ENCODE data around the gene BBX. TPM values are rescaled to one million over a fixed set of nuclear protein-coding genes. Genes with fewer than 3 reads are reported as not detected.
A peak's percentile ranks its signal among the peaks of the same experiment; 100 is the strongest.
"Not testable (repeated sequence)": the region's sequence is repeated elsewhere in the genome, so short reads cannot be mapped to it uniquely, and the experiment has no call there.

The BBX gene
- total RNA-seq, 2 donors from 2014 or later = 94.7 to 226 TPM

- H3K4me1 ChIP-seq (replicated peaks) = no peaks in the 10 kb centered on the region
- H3K36me3 ChIP-seq = no peaks in the 10 kb centered on the region
- H3K27me3 ChIP-seq (replicated peaks; ENCODE audit: insufficient read depth) = no peaks in the 10 kb centered on the region
- H3K9me3 ChIP-seq = no peaks in the 10 kb centered on the region
- WGBS = 68% methylated on average over 3 of the region's 3 CpGs
- H3K4me3 ChIP-seq = no peak overlapping the region
- TF ChIP-seq POLR2AphosphoS5 (IDR thresholded peaks at IDR 0.05) (no peak), CTCF (IDR thresholded peaks at IDR 0.05) (no peak), POLR2A (IDR thresholded peaks at IDR 0.05) (no peak)
- DNase-seq (ENCODE audit: low spot score) = no peak
- no peak overlapping the region for H3K27ac ChIP-seq
- intact Hi-C loops (cut with DNase I) = no loop called here
Measured at GRCh38 chr3:107562969-107563529, 40.3 kb downstream of the BBX start.

- intact Hi-C loops (cut with DNase I); H3K27ac ChIP-seq; DNase-seq (ENCODE audit: low spot score); H3K4me1 ChIP-seq (replicated peaks); H3K4me3 ChIP-seq; H3K36me3 ChIP-seq; H3K27me3 ChIP-seq (replicated peaks; ENCODE audit: insufficient read depth); H3K9me3 ChIP-seq: not testable (repeated sequence)
- WGBS = 89% methylated on average over 7 of the region's 7 CpGs
Measured at GRCh38 chr3:107565244-107565643, 42.5 kb downstream of the BBX start.

GRCh38 chr3:107571089-107571488 is 48.3 kb downstream of the BBX start:
- H3K4me3 ChIP-seq; H3K9me3 ChIP-seq; H3K36me3 ChIP-seq; H3K27me3 ChIP-seq (replicated peaks; ENCODE audit: insufficient read depth); DNase-seq (ENCODE audit: low spot score); H3K27ac ChIP-seq; H3K4me1 ChIP-seq (replicated peaks): not testable (repeated sequence)
- intact Hi-C loops (cut with DNase I) = loop anchor here (5.0 to 10.0 kb wide), 2 partner anchors 104 to 171 kb away; no protein-coding TSS in a partner anchor
- 96% methylated on average over 10 of the region's 10 CpGs for WGBS

GRCh38 chr3:107571492-107571891 is 48.7 kb downstream of the BBX start:
- 96% methylated on average over 9 of the region's 9 CpGs for WGBS
- H3K4me3 ChIP-seq; H3K36me3 ChIP-seq; H3K9me3 ChIP-seq; H3K27ac ChIP-seq; DNase-seq (ENCODE audit: low spot score); H3K4me1 ChIP-seq (replicated peaks); H3K27me3 ChIP-seq (replicated peaks; ENCODE audit: insufficient read depth): not testable (repeated sequence)
- intact Hi-C loops (cut with DNase I) = loop anchor here (5.0 to 10.0 kb wide), 2 partner anchors 103 to 171 kb away; no protein-coding TSS in a partner anchor

- H3K4me1 ChIP-seq (replicated peaks) = no peaks in the 10 kb centered on the region
- intact Hi-C loops (cut with DNase I) = loop anchor here (5.0 to 10.0 kb wide), 2 partner anchors 100 to 168 kb away; no protein-coding TSS in a partner anchor
- H3K9me3 ChIP-seq = no peaks in the 10 kb centered on the region
- no peaks in the 10 kb centered on the region for H3K27me3 ChIP-seq (replicated peaks; ENCODE audit: insufficient read depth)
- TF ChIP-seq POLR2AphosphoS5 (IDR thresholded peaks at IDR 0.05) (no peak), POLR2A (IDR thresholded peaks at IDR 0.05) (no peak), CTCF (IDR thresholded peaks at IDR 0.05) (peak in 3 of 4 experiments; percentile 27 to 55 (median 50))
- no peaks in the 10 kb centered on the region for H3K36me3 ChIP-seq
- DNase-seq (ENCODE audit: low spot score) = no peak
- H3K4me3 ChIP-seq = no peak overlapping the region
- no peak overlapping the region for H3K27ac ChIP-seq
Measured at GRCh38 chr3:107574650-107575049, 51.9 kb downstream of the BBX start.

- Histone ChIP-seq H3K9me3 (no peaks in the 10 kb centered on the region), H3K27me3 (replicated peaks; ENCODE audit: insufficient read depth) (no peaks in the 10 kb centered on the region), H3K4me1 (replicated peaks) (no peaks in the 10 kb centered on the region), H3K4me3 (no peak overlapping the region), H3K27ac (no peak overlapping the region), H3K36me3 (no peaks in the 10 kb centered on the region)
- TF ChIP-seq POLR2AphosphoS5 (IDR thresholded peaks at IDR 0.05) = no peak
- no peak for DNase-seq (ENCODE audit: low spot score)
- intact Hi-C loops (cut with DNase I) = loop anchor here (10.0 kb wide), 1 partner anchor 97 kb away; no protein-coding TSS in a partner anchor
- 81% methylated on average over 2 of the region's 2 CpGs for WGBS
Measured at GRCh38 chr3:107578091-107578490, 55.3 kb downstream of the BBX start.

GRCh38 chr3:107578523-107578922 is 55.8 kb downstream of the BBX start:
- H3K9me3 ChIP-seq = no peaks in the 10 kb centered on the region
- intact Hi-C loops (cut with DNase I) = loop anchor here (10.0 kb wide), 1 partner anchor 96 kb away; no protein-coding TSS in a partner anchor
- WGBS = 91% methylated on average over 3 of the region's 3 CpGs
- no peaks in the 10 kb centered on the region for H3K27me3 ChIP-seq (replicated peaks; ENCODE audit: insufficient read depth)
- no peaks in the 10 kb centered on the region for H3K36me3 ChIP-seq
- no peaks in the 10 kb centered on the region for H3K4me1 ChIP-seq (replicated peaks)
- DNase-seq (ENCODE audit: low spot score) = no peak
- H3K27ac ChIP-seq = no peak overlapping the region
- no peak for TF ChIP-seq POLR2AphosphoS5 (IDR thresholded peaks at IDR 0.05)
- H3K4me3 ChIP-seq = no peak overlapping the region
